Superior temporal gyrus (tissue), 1 donor: ENCODE results near the gene NRDC.
"Not testable (repeated sequence)": the region's sequence is repeated elsewhere in the genome, so short reads cannot be mapped to it uniquely, and the experiment has no call there.

Experiments used
- DNase-seq: peaks from one replicate; pipeline ENCODE4 v3.0.0-alpha.2; 2016; ENCODE audit errors: extremely low spot score

The NRDC gene

GRCh38 chr1:51847294-51847920, 31.1 kb downstream of the NRDC start:
- DNase-seq = no peak

- DNase-seq = no peak
Measured at GRCh38 chr1:51843948-51844347, 34.6 kb downstream of the NRDC start.

- no peak for DNase-seq
Measured at GRCh38 chr1:51842261-51842660, 36.3 kb downstream of the NRDC start.

GRCh38 chr1:51840743-51841461, 37.6 kb downstream of the NRDC start:
- no peak for DNase-seq

GRCh38 chr1:51840182-51840581, 38.3 kb downstream of the NRDC start:
- DNase-seq = no peak

GRCh38 chr1:51839094-51839493, 39.4 kb downstream of the NRDC start:
- DNase-seq = no peak

- DNase-seq = no peak
Measured at GRCh38 chr1:51837243-51837642, 41.3 kb downstream of the NRDC start.

GRCh38 chr1:51833700-51834099, 44.8 kb downstream of the NRDC start:
- no peak for DNase-seq

- DNase-seq = no peak
Measured at GRCh38 chr1:51829058-51829457, 49.5 kb downstream of the NRDC start.

- DNase-seq = no peak
Measured at GRCh38 chr1:51819810-51820209, 58.7 kb downstream of the NRDC start.

- not testable (repeated sequence) for DNase-seq
Measured at GRCh38 chr1:51819021-51819420, 59.5 kb downstream of the NRDC start.

- no peak for DNase-seq
Measured at GRCh38 chr1:51818487-51818886, 60.0 kb downstream of the NRDC start.

- DNase-seq = no peak
Measured at GRCh38 chr1:51814513-51814912, 64.0 kb downstream of the NRDC start.

- no peak for DNase-seq
Measured at GRCh38 chr1:51799372-51799771, 79.2 kb downstream of the NRDC start.

GRCh38 chr1:51794868-51795267, 83.7 kb downstream of the NRDC start:
- no peak for DNase-seq

GRCh38 chr1:51794260-51794659, 84.3 kb downstream of the NRDC start:
- DNase-seq = no peak

- DNase-seq = no peak
Measured at GRCh38 chr1:51792864-51793263, 85.7 kb downstream of the NRDC start.

- DNase-seq = no peak
Measured at GRCh38 chr1:51791888-51792287, 86.6 kb downstream of the NRDC start.

- DNase-seq = no peak
Measured at GRCh38 chr1:51790385-51790784, 88.1 kb downstream of the NRDC start.

- no peak for DNase-seq
Measured at GRCh38 chr1:51789342-51789741, 89.2 kb downstream of the NRDC start.

GRCh38 chr1:51788938-51789337, 89.6 kb downstream of the NRDC start:
- DNase-seq = no peak

- DNase-seq = no peak
Measured at GRCh38 chr1:51784997-51785421, 93.5 kb downstream of the NRDC start.

- DNase-seq = no peak
Measured at GRCh38 chr1:51780927-51781326, 97.6 kb downstream of the NRDC start.

- DNase-seq = no peak
Measured at GRCh38 chr1:51776408-51776807, 102.1 kb downstream of the NRDC start.
